ENCODE measurements around the gene NENF. TPM values are rescaled to one million over a fixed set of nuclear protein-coding genes. Genes with fewer than 3 reads are reported as not detected.
"Not testable (repeated sequence)": the region's sequence is repeated elsewhere in the genome, so short reads cannot be mapped to it uniquely, and the experiment has no call there.

Gene NENF
- total RNA-seq, result 40.4 and 41.5 TPM in 2 replicates
- long read RNA-seq, result 0 reads

GRCh38 chr1:212432661-212433576 is at the start of gene NENF:
NENF (plus strand) TSS chr1:212432920; CDS start chr1:212432944, 24 bp downstream.
- TF ChIP-seq CTCF (conservative IDR thresholded peaks at IDR 0.05), result no peak
- Mint-ChIP-seq H3K4me3 (peak within 1 kb of the TSS; percentile 89), H3K4me1 (peaks cover 33% of the 10 kb centered on the region), H3K27me3 (ENCODE audit: low read depth) (peaks cover 8% of the 10 kb centered on the region), H3K9me3 (no peaks in the 10 kb centered on the region), H3K27ac (ENCODE audit: unreplicated experiment) (no peak within 1 kb of the TSS), H3K36me3 (ENCODE audit: low read depth) (no peaks in the 10 kb centered on the region)
- DNase-seq (ENCODE audit: low read depth, low spot score), result peak; percentile 54

- H3K27me3 Mint-ChIP-seq (ENCODE audit: low read depth), result no peaks in the 10 kb centered on the region
- no peak for DNase-seq (ENCODE audit: low read depth, low spot score)
- H3K4me3 Mint-ChIP-seq, result no peak overlapping the region
- TF ChIP-seq CTCF (conservative IDR thresholded peaks at IDR 0.05), result no peak
- no peak overlapping the region for H3K27ac Mint-ChIP-seq (ENCODE audit: unreplicated experiment)
- H3K9me3 Mint-ChIP-seq, result peaks cover 10% of the 10 kb centered on the region
- peaks cover 54% of the 10 kb centered on the region for H3K36me3 Mint-ChIP-seq (ENCODE audit: low read depth)
- no peaks in the 10 kb centered on the region for H3K4me1 Mint-ChIP-seq
Measured at GRCh38 chr1:212386029-212386428, 46.7 kb upstream of the NENF start.

GRCh38 chr1:212388985-212389716 is 43.6 kb upstream of the NENF start:
- H3K36me3 Mint-ChIP-seq (ENCODE audit: low read depth), result peaks cover 72% of the 10 kb centered on the region
- no peak overlapping the region for H3K27ac Mint-ChIP-seq (ENCODE audit: unreplicated experiment)
- no peak overlapping the region for H3K4me3 Mint-ChIP-seq
- no peaks in the 10 kb centered on the region for H3K27me3 Mint-ChIP-seq (ENCODE audit: low read depth)
- DNase-seq (ENCODE audit: low read depth, low spot score), result no peak
- peaks cover 16% of the 10 kb centered on the region for H3K9me3 Mint-ChIP-seq
- TF ChIP-seq CTCF (conservative IDR thresholded peaks at IDR 0.05), result no peak
- no peaks in the 10 kb centered on the region for H3K4me1 Mint-ChIP-seq

- Mint-ChIP-seq H3K9me3 (peaks cover 14% of the 10 kb centered on the region), H3K36me3 (ENCODE audit: low read depth) (peaks cover 65% of the 10 kb centered on the region)
Measured at GRCh38 chr1:212395678-212396437, 36.9 kb upstream of the NENF start.

GRCh38 chr1:212396638-212397037 is 36.1 kb upstream of the NENF start:
- Mint-ChIP-seq H3K4me3 (no peak overlapping the region), H3K27me3 (ENCODE audit: low read depth) (no peaks in the 10 kb centered on the region), H3K9me3 (peaks cover 12% of the 10 kb centered on the region), H3K4me1 (no peaks in the 10 kb centered on the region), H3K36me3 (ENCODE audit: low read depth) (peaks cover 57% of the 10 kb centered on the region), H3K27ac (ENCODE audit: unreplicated experiment) (no peak overlapping the region)
- DNase-seq (ENCODE audit: low read depth, low spot score), result no peak
- TF ChIP-seq CTCF (conservative IDR thresholded peaks at IDR 0.05), result no peak

More at GRCh38 chr1:212395678-212396437, 36.9 kb upstream of the NENF start:
- H3K4me1 Mint-ChIP-seq; H3K27ac Mint-ChIP-seq (ENCODE audit: unreplicated experiment); H3K4me3 Mint-ChIP-seq; H3K27me3 Mint-ChIP-seq (ENCODE audit: low read depth); DNase-seq (ENCODE audit: low read depth, low spot score): not testable (repeated sequence)
